Measurements from ENCODE around the gene AOPEP.

The AOPEP gene

GRCh38 chr9:94760660-94761059, 34.2 kb downstream of the AOPEP start:
- FAIRE-seq (no peak), DNase-seq (ENCODE audit: insufficient read length, low spot score) (no peak)
- no peak for TF ChIP-seq POLR2A (IDR thresholded peaks at IDR 0.05; ENCODE audit: low read depth, low read length)

- no peak for TF ChIP-seq POLR2A (IDR thresholded peaks at IDR 0.05; ENCODE audit: low read depth, low read length)
- DNase-seq (ENCODE audit: insufficient read length, low spot score) (no peak), FAIRE-seq (peak; percentile 85)
Measured at GRCh38 chr9:94761481-94761880, 35.0 kb downstream of the AOPEP start.

GRCh38 chr9:94767331-94768072, 41.0 kb downstream of the AOPEP start:
- TF ChIP-seq POLR2A (IDR thresholded peaks at IDR 0.05; ENCODE audit: low read depth, low read length): no peak
- FAIRE-seq (peak; percentile 92), DNase-seq (ENCODE audit: insufficient read length, low spot score) (no peak)

GRCh38 chr9:94768766-94769165, 42.3 kb downstream of the AOPEP start:
- no peak for FAIRE-seq
- no peak for DNase-seq (ENCODE audit: insufficient read length, low spot score)
- no peak for TF ChIP-seq POLR2A (IDR thresholded peaks at IDR 0.05; ENCODE audit: low read depth, low read length)

GRCh38 chr9:94770334-94770733, 43.8 kb downstream of the AOPEP start:
- FAIRE-seq (no peak), DNase-seq (ENCODE audit: insufficient read length, low spot score) (no peak)
- no peak for TF ChIP-seq POLR2A (IDR thresholded peaks at IDR 0.05; ENCODE audit: low read depth, low read length)

GRCh38 chr9:94771096-94771495, 44.6 kb downstream of the AOPEP start:
- no peak for DNase-seq (ENCODE audit: insufficient read length, low spot score)
- TF ChIP-seq POLR2A (IDR thresholded peaks at IDR 0.05; ENCODE audit: low read depth, low read length): no peak
- FAIRE-seq: no peak

- DNase-seq (ENCODE audit: insufficient read length, low spot score) (no peak), FAIRE-seq (no peak)
- no peak for TF ChIP-seq POLR2A (IDR thresholded peaks at IDR 0.05; ENCODE audit: low read depth, low read length)
Measured at GRCh38 chr9:94772144-94772543, 45.6 kb downstream of the AOPEP start.

- FAIRE-seq (no peak), DNase-seq (ENCODE audit: insufficient read length, low spot score) (no peak)
- TF ChIP-seq POLR2A (IDR thresholded peaks at IDR 0.05; ENCODE audit: low read depth, low read length): no peak
Measured at GRCh38 chr9:94772639-94773303, 46.3 kb downstream of the AOPEP start.

- FAIRE-seq: no peak
- no peak for DNase-seq (ENCODE audit: insufficient read length, low spot score)
- no peak for TF ChIP-seq POLR2A (IDR thresholded peaks at IDR 0.05; ENCODE audit: low read depth, low read length)
Measured at GRCh38 chr9:94773655-94774054, 47.2 kb downstream of the AOPEP start.

- DNase-seq (ENCODE audit: insufficient read length, low spot score): no peak
- FAIRE-seq: no peak
- TF ChIP-seq POLR2A (IDR thresholded peaks at IDR 0.05; ENCODE audit: low read depth, low read length): no peak
Measured at GRCh38 chr9:94778013-94778412, 51.5 kb downstream of the AOPEP start.

GRCh38 chr9:94779031-94779430, 52.5 kb downstream of the AOPEP start:
- DNase-seq (ENCODE audit: insufficient read length, low spot score) (no peak), FAIRE-seq (peak; percentile 95)
- TF ChIP-seq POLR2A (IDR thresholded peaks at IDR 0.05; ENCODE audit: low read depth, low read length): no peak

GRCh38 chr9:94779693-94780290, 53.3 kb downstream of the AOPEP start:
- peak; percentile 73 for FAIRE-seq
- no peak for TF ChIP-seq POLR2A (IDR thresholded peaks at IDR 0.05; ENCODE audit: low read depth, low read length)
- DNase-seq (ENCODE audit: insufficient read length, low spot score): no peak

- FAIRE-seq (peak; percentile 68), DNase-seq (ENCODE audit: insufficient read length, low spot score) (no peak)
- no peak for TF ChIP-seq POLR2A (IDR thresholded peaks at IDR 0.05; ENCODE audit: low read depth, low read length)
Measured at GRCh38 chr9:94780516-94780950, 54.0 kb downstream of the AOPEP start.

- DNase-seq (ENCODE audit: insufficient read length, low spot score) (no peak), FAIRE-seq (no peak)
- no peak for TF ChIP-seq POLR2A (IDR thresholded peaks at IDR 0.05; ENCODE audit: low read depth, low read length)
Measured at GRCh38 chr9:94782355-94783101, 56.0 kb downstream of the AOPEP start.
